ENCODE measurements around the gene SLC7A10.

SLC7A10 gene

GRCh38 chr19:33175886-33176669 lies 49.6 kb downstream of the SLC7A10 start:
- Histone ChIP-seq H3K27ac (peak overlapping the region; percentile 92 to 95), H3K4me3 (peak overlapping the region; percentile 87)
- peak; percentile 74 for DNase-seq (ENCODE audit: low spot score)
- TF ChIP-seq, protein P1, sequence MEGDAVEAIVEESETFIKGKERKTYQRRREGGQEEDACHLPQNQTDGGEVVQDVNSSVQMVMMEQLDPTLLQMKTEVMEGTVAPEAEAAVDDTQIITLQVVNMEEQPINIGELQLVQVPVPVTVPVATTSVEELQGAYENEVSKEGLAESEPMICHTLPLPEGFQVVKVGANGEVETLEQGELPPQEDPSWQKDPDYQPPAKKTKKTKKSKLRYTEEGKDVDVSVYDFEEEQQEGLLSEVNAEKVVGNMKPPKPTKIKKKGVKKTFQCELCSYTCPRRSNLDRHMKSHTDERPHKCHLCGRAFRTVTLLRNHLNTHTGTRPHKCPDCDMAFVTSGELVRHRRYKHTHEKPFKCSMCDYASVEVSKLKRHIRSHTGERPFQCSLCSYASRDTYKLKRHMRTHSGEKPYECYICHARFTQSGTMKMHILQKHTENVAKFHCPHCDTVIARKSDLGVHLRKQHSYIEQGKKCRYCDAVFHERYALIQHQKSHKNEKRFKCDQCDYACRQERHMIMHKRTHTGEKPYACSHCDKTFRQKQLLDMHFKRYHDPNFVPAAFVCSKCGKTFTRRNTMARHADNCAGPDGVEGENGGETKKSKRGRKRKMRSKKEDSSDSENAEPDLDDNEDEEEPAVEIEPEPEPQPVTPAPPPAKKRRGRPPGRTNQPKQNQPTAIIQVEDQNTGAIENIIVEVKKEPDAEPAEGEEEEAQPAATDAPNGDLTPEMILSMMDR (IDR thresholded peaks at IDR 0.05): no peak

GRCh38 chr19:33175156-33175782 lies 50.4 kb downstream of the SLC7A10 start:
- peak overlapping the region in 1 of 2 donors; percentile 95 for H3K27ac ChIP-seq
- TF ChIP-seq, protein P1 (IDR thresholded peaks at IDR 0.05): no peak
- no peak overlapping the region for H3K4me3 ChIP-seq
- DNase-seq (ENCODE audit: low spot score): no peak

DNA sequence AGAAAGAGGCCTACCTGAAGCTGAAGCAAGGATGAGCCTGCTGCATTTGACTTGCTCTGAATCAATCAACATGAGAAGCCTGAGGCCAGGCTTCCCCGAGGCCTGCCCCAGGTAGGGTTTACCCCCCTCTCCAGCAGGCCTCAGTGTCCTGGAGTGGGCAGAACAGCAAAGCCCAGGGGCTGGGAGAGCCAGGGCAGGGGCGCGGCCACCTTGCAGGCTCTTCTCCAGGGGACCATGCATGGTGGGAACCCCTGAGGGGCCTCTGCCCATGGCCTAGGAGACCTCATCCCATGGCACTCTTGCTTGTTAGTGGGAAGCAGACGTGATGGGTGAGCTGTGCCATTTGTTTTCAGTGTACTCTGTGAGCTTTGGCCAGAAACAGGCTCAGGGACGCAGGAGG lies 51.5 kb downstream of the SLC7A10 start:
- H3K27ac ChIP-seq: no peak overlapping the region

DNA sequence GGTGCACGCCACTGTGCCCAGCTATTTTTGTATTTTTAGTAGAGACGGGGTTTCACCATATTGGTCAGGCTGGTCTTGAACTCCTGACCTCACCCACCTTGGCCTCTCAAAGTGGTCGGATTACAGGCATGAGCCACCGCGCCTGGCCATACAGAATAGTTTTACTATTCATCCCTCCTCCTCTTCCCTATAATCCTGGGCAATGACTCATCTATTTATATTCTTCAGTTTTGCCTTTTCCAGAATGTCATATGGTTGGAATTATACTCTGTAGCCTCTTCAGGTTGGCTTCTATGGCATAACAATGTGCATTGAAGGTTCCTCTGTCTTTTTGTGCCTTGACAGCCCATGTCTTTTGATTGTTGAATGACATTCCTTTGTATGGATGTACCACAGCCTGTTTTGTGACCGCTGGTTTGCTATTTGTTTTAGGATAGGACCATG lies 53.7 kb downstream of the SLC7A10 start:
- TF ChIP-seq, protein P1 (IDR thresholded peaks at IDR 0.05): no peak
- H3K4me3 ChIP-seq: no peak overlapping the region
- no peak for DNase-seq (ENCODE audit: low spot score)
- no peak overlapping the region for H3K27ac ChIP-seq

More for the DNA sequence above, 51.5 kb downstream of the SLC7A10 start:
- TF ChIP-seq, protein P1 (IDR thresholded peaks at IDR 0.05): no peak
- no peak overlapping the region for H3K4me3 ChIP-seq
- no peak for DNase-seq (ENCODE audit: low spot score)

DNA sequence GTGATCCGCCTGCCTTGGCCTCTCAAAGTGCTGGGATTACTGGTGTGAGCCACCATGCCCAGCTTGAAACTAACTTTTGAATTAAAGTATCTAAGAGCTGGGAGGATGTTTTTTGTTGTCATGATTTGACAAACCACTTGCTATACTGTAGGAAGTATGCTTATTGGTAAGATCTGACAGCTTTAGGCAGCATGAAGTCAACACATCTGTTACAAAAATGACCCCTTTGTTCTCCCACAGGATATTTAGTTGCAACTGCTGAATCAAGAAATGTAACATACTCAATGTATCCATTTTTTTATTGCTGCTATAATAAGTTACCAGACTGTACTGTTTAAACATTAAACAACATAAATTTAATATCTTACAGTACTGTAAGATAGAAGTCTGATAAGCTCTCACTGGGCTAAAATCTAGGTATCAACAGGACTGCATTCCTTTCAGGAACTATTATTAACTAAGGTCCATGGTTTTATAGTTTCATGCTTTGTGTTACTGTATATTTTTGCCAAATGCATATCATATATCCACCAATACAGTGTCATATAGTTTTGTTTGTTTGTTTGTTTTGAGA lies 54.3 kb downstream of the SLC7A10 start:
- no peak overlapping the region for H3K27ac ChIP-seq
- no peak for DNase-seq (ENCODE audit: low spot score)
- no peak overlapping the region for H3K4me3 ChIP-seq
- TF ChIP-seq, protein P1 (IDR thresholded peaks at IDR 0.05): no peak

DNA sequence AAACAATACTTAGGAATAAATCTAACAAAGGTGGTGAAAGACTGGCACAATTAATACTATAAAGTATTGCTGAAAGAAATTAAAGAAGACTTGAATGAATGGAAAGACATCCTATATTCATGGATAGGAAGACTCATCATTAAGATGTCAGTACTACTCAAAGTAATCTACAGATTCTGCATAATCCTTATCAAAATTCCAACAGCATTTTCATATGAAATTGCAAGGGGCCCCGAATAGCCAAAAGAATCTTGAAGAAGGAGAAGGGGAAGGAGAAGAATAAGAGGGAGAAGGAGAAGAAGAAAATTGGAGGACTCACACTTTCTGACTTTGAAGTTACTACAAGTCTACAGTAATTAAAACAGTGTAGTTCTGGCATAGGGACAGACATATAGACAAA lies 57.1 kb downstream of the SLC7A10 start:
- TF ChIP-seq, protein P1 (IDR thresholded peaks at IDR 0.05): no peak
- H3K4me3 ChIP-seq: no peak overlapping the region
- DNase-seq (ENCODE audit: low spot score): no peak
- no peak overlapping the region for H3K27ac ChIP-seq

Measured in coronary artery (tissue), 2 donors.